HG02642 (cell line): Measurements from ENCODE around the gene LAMC1.
A peak's percentile ranks its signal among the peaks of the same experiment; 100 is the strongest.
"Not testable (repeated sequence)": the region's sequence is repeated elsewhere in the genome, so short reads cannot be mapped to it uniquely, and the experiment has no call there.

Experiments used
- ATAC-seq: cut with Tn5 transposase; IDR thresholded peaks from one replicate; pipeline ENCODE4 v1.9.1; 2021; ENCODE audit warnings: mild to moderate bottlenecking; ENCODE audit not compliant: unreplicated experiment, poor library complexity

Gene LAMC1

DNA sequence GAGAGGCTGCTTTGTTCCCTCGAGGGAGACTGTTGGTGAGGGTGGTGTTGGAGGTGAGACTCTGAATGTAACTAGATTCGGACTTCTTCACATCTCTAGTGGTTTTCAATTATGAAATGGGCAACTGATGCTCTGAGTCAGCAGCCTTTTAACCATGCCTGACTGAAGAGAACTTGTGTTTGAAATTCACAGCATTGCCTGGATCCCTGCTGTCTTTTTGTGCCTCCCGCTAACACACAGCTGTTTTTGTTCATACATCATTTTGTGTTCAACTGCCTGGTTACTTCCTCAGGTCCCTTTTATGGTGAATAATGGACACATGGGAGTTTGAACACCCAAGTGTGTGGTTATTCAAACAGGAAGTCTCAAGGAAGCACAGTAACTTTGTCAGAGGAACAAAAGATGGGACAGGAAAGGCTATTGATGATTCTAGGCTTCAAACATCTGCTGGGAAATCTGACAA, 16.8 kb downstream of the LAMC1 start:
- ATAC-seq: no peak

DNA sequence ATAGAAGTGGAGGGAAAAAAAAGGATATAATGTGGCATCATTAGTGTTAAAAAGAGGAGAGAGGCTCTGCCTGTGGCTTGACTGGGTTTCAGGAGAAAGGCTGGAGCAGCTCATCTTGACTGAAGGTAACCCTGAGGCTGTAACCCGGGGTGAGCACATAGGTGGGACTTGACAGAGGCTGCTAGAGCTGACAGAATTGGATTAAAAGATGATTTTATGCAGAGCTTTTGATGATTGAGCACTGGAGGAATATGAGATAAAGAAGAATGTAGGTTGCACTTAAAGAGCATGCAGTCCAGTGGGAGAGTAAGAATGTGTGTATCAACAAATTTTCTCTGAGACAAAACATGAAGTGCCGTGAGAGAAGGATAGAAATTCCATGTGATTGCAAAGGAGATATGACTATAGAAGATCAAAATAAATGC, 17.3 kb downstream of the LAMC1 start:
- no peak for ATAC-seq

GRCh38 chr1:183043254-183043653, 20.0 kb downstream of the LAMC1 start:
- no peak for ATAC-seq

GRCh38 chr1:183043872-183044854, 20.9 kb downstream of the LAMC1 start:
- ATAC-seq: no peak

DNA sequence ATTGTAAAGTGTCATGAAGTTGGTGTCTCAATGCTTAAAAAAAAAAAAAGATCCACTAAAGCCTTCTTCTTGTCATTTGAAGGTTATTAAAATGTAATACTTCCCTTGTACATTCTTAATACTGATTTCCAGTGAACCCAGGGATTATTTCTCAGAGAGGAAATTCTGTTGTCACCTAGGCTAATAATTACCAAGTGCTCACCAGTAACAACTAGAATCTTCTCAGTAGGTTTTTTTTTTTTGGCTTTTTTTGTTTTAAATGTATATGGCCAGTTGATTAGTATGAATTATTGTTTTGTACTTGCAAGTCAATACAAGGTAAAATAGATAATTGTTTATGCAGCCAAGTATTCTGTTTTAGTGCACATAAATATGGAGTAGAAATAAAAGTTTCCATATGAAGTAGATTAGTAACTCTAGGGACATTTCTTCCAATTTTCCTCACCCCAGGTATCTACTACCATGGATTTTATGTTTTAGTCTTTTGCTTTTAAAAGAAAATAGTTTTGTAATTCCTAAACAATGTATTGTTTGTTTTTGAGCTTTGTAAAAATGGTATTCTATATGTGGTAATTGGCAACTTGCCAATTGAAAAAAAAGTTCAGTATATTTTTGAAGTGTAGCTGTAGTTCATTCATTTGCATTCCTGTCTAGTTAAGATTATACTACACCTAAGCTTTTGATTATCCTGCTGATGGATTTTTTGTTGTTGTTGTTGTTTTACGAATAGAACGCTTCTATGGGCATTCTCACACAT, 21.9 kb downstream of the LAMC1 start:
- ATAC-seq: no peak

GRCh38 chr1:183048087-183049085, 25.2 kb downstream of the LAMC1 start:
- ATAC-seq: peak; percentile 99

- no peak for ATAC-seq
These were observed 28.3 kb downstream of the LAMC1 start for GRCh38 chr1:183051546-183051945.

DNA sequence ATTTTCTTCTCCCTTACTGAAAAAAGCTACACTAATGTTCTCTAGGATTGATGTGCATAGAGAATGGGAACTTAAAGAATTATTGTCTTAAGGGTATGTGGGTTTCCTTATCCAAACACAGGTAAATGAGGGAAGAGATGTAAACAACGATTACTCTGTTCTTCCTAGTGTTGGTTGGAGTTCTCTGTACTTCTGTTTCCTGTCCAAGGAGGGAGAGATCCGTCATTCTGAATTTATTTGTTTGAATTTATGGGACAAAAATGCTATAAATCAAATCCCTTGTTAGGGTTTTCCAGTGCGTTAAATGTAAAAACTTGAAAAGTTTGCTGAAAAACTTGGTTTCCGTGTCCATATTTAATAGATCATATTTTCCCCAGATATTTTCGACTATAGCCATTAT, 29.6 kb downstream of the LAMC1 start:
- ATAC-seq: no peak

GRCh38 chr1:183058851-183059502, 35.8 kb downstream of the LAMC1 start:
- no peak for ATAC-seq

DNA sequence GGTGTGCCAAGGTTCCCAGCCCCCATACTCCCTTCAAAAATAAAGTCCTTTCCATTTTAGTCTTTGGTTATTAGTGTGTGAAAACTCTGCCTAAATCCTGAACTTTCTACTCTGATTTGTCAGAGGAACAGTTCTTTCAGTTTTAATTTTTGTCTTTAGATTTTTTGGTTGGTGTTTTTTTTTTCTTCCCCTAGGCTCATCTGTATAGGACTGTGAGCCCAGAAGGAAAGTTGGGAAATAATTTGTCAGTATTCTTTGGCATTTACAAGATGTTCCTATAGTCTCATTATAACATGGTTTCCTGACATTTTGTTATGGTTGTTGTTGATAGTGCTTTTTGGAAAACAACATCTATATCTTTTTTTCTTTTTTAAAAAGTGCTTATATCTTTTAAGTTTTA, 38.0 kb downstream of the LAMC1 start:
- no peak for ATAC-seq

DNA sequence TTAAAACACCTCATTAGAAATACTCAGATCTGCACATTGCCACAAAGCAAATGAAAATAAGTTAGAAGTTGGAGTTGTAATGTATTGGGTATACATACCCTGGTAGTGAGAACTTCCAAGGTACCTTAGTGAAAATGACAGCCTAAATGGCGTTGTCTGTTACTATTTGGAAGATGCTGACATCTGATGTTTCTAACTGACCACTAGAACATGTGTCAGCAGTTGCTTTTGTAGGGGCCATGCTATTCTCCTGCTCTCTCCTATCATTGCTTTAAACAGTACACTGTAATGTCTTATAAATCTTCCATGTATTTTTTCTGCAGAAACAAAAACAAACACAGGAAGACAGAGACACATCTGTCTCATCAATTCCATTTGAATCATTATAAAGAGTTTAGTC, 40.1 kb downstream of the LAMC1 start:
- ATAC-seq: no peak

GRCh38 chr1:183065168-183065706, 42.0 kb downstream of the LAMC1 start:
- ATAC-seq: no peak

- not testable (repeated sequence) for ATAC-seq
These were observed 43.2 kb downstream of the LAMC1 start for GRCh38 chr1:183066432-183066831.

DNA sequence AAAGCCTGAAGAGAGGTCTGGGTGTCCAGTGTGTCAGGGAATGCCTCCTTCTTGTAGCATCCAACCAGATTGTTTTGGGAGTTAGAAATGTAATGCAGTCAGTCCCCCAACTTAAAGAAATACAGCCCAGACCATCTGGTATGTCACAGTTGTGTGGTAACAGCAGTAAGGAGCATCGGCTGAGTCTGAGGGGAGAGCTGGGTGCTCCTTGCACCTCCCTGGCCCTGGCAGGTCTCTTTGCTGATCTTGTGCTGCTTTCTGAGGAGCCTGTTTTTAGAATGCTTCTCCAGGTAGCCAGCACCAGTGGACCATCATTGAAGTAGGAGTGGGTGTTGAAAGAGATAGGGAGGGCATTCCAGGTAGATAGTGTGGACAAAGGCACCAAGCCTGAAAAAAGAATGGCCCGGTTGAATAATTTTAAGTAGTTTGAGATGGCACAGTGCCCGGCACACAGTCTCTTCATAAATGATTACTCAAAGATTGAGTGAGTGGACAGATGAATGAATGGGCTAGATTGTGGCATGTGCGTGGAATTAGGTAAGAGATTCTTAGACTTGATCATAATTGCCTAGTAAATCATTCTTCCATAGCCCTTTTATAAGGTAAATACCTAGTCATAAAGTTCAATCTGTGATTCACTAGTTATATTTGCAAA, 46.5 kb downstream of the LAMC1 start:
- no peak for ATAC-seq

DNA sequence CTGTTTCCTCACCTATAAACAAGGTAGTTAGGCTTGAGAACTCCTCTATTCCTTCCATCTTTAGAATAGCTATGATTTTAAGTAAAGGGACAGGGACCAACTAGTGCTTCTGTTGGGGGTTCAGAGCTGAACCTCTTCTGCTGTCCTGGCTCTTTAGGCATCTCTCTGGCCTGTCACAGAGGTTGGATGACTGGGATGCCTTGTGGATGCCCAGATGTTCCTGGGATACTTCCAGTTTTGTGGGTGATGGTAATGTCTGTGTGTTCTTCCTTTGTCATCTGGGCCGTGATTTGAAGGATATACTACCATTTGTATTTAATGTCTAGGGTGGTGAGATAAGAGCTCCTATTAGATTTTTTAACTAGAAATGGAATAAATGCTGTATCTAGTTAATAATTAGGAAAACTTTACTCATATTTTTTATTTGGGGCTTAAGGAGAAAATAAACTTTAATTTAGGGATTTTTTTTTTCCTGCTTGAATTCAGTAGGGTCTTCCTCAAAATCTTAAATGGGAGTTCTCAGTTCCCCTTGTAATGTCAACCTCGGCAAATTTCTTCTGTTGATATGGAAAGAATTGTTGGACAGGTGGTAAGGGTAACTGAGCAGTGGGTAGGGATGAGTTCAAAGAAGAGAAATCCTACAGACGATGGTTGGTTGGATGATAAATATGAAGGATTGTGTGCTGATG, 47.2 kb downstream of the LAMC1 start:
- ATAC-seq: no peak

- peak; percentile 91 for ATAC-seq
These were observed 47.9 kb downstream of the LAMC1 start for GRCh38 chr1:183070923-183071618.

DNA sequence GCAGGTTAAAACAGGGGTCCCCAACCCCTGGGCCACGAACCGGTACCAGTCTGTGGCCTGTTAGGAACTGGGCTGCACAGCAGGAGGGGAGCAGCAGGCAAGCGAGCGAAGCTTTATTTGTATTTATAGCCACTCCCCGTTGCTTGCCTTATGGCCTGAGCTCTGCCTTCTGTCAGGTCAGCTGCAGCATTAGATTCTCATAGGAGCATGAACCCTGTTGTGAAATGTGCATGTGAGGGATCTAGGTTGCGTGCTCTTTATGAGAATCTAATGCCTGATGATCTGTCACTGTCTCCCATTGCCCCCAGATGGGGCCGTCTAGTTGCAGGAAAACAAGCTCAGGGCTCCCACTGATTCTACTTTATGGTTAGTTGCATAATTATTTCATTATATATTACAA, 49.4 kb downstream of the LAMC1 start:
- not testable (repeated sequence) for ATAC-seq

DNA sequence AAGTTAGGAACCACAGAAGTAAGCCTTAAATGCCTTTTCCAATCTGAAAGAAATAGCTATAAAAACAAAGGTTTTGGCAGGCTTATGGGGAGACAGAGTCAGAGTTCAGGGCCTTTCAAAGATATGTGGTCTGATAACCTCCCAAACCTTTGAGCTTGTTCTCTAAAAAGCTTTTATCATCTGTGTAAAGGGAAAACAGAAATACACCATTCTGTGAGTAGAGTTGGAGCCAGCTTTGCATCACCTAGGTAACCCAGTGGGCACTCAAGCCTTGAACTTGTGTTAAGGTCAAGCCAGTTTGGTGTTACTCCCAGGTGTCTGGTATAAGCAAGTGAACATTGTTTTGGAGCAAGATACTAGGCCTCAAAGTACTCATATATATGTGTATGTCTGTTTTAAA, 50.1 kb downstream of the LAMC1 start:
- ATAC-seq: no peak
